ENCODE data around the gene CATSPERD.

The CATSPERD gene

DNA sequence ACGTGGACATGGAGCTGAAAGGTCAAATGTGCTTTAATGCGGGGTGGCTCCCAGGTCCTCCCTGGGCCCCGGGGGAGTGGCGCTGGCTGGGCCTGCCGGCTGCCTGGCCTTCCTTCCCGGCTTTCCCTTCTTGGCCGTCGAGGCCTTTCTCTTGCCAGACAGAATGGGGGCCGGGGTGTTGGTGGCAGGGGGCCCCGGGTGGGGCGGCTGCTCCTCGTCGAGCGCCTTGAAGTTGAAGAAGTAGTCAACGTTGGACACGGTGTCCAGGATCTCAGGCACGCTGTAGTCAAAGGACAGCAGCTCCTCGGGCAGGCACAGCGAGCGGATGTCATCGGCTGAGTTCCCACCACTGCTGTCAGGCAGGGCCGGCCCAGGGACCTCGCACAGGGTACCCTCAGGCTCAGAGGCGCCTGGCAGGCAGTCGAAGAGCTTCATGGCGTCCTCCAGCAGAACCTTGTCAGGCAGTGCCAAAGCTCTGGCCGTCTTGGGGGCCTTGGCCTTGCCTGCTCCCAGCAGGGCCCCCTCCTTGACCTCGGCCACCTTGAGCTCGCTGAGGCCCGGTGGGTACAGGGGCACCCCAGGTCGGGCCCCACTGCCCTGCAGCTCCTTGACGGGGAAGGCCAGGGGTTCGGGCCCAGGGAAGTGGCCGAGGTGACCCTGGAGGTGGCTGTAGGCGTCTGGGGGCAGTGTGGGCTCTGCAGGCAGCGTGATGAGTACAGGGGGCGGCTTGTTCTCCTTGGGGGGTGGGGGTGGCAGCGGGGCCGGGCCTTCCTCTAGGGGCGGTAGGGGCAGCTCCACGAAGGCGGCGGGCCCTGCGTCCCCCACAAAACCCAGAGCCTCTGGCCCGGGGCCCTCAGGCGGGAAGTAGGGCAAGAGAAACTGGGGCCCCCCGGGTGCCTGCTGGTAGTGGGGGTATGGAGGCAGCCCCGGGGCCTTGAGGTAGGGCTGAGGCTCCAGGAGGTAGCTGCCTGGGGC lies 62.8 kb downstream of the CATSPERD start:
- no peak for DNase-seq (ENCODE audit: low read depth in 1 of 2, low spot score in 1 of 2)
- in situ Hi-C loops (cut with HindIII; ENCODE audit: low pct_unique_long_range_greater_than_20kb, low sequenced_read_pairs): no loop called here

DNA sequence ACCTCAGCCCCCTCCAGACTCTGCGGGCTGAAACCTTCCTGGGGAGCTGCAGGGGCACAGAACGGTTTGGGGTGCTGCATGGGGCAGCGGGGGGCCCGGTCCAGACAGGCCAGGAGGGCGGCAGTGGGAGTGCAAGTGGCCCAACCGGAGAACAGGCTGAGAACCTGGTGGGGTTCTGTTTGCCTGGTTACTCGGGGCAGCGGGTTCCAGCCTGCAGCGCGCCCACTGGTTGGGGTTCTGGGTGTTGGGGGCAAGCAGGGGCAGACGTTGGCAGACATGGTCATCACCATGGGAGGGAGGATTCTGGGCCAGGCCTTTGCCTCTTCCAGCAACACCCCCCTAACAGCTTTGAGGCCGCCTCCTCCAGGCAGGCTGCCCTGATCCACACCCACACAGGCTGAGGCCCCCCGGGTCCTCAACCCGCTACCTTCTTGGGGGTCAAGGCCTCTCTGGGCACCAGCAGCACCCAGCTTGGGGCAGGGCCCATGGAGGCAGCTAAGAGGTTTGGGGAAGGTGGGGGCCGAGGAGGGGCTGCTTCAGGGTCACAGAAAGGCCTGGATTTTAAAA lies 64.2 kb downstream of the CATSPERD start, which contains the start of gene PRR22:
Gene PRR22 (minus strand): TSS at position 166 of the 567 bp plus-strand sequence. CDS start 86 bp downstream, at position 80.
- DNase-seq (ENCODE audit: low read depth in 1 of 2, low spot score in 1 of 2): no peak
- TF ChIP-seq JUND (IDR thresholded peaks at IDR 0.05; ENCODE audit: low read depth): no peak
- in situ Hi-C loops (cut with HindIII; ENCODE audit: low pct_unique_long_range_greater_than_20kb, low sequenced_read_pairs): no loop called here

More for the DNA sequence above, 62.8 kb downstream of the CATSPERD start:
- TF ChIP-seq JUND (IDR thresholded peaks at IDR 0.05; ENCODE audit: low read depth): no peak

DNA sequence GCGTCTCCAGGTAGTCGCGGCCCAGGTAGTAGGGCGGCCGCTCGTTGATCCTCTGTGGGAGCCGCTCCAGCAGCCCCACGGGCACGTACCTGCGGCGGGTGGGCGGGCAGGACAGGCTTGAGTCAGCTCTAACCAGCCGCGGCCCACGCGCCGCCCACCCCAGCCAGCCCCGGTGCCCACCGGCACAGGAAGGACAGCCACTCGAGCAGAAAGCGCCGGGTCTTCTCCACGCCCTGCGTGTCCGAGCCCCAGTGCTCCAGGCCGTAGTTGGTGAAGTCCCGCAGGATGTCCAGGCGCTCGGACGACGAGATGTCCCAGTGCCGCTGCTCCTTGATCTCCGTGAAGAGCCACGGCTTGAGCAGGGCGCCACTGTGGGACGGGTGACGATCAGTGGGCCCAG lies 65.0 kb downstream of the CATSPERD start:
- in situ Hi-C loops (cut with HindIII; ENCODE audit: low pct_unique_long_range_greater_than_20kb, low sequenced_read_pairs): no loop called here
- no peak for TF ChIP-seq JUND (IDR thresholded peaks at IDR 0.05; ENCODE audit: low read depth)
- DNase-seq (ENCODE audit: low read depth in 1 of 2, low spot score in 1 of 2): no peak

GRCh38 chr19:5786593-5787408 lies 66.4 kb downstream of the CATSPERD start:
- in situ Hi-C loops (cut with HindIII; ENCODE audit: low pct_unique_long_range_greater_than_20kb, low sequenced_read_pairs): no loop called here
- TF ChIP-seq JUND (IDR thresholded peaks at IDR 0.05; ENCODE audit: low read depth): no peak
- DNase-seq (ENCODE audit: low read depth in 1 of 2, low spot score in 1 of 2): no peak

DNA sequence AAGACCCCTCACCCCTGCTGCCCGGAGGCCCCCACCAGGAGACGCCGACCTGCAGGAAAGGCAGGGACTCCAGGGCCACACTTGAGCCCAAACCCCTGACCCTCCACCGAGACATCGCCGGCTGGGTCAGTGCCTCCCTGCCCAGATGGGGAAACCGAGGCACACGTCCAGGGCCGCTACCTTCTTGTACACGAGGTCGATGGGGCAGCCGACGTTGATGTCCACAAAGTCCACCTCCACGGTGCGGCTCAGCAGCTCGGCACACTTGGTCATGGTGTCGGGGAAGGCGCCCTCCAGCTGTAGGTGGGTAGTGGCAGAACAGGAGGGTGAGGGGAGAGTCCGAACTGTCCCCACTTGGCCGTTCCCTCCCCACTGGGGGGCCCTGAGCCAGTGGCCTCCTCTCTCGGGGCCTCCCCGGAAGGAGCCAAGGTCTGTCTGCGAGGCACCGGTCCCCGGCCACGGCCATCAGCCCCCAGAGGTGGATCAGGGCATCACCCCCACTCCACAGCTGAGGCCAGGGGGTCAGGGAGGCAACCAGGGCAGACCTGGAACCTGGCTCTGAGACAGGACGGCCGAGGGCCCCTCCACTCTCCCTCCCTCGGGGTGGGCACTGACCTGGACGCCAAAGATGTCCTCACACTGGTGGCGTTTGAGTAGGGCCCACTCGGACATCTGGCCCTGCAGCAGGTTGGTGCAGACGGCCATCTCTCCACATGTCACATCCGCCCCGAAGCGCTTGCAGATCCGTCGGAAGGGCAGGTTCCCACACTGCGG lies 67.2 kb downstream of the CATSPERD start:
- in situ Hi-C loops (cut with HindIII; ENCODE audit: low pct_unique_long_range_greater_than_20kb, low sequenced_read_pairs): no loop called here
- no peak for TF ChIP-seq JUND (IDR thresholded peaks at IDR 0.05; ENCODE audit: low read depth)
- DNase-seq (ENCODE audit: low read depth in 1 of 2, low spot score in 1 of 2): no peak

DNA sequence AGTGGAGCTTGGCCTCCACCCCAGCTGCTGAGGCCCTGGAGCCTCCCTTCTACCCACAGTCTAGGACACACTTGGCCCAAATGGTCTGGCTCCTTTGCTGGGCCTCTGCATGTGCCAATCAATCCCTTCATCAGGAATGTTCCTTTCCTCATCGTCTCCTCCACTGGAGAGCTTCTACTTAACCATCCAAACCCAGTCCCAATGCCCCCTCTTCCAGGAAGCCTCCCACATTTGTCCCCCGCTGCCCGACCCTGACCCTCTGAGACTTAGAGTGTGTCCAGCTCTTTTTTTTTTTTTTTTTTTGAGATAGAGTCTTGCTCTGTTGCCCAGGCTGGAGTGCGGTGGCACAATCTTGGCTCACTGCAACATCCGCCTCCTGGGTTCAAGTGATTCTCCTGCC lies 68.0 kb downstream of the CATSPERD start:
- in situ Hi-C loops (cut with HindIII; ENCODE audit: low pct_unique_long_range_greater_than_20kb, low sequenced_read_pairs): no loop called here
- TF ChIP-seq JUND (IDR thresholded peaks at IDR 0.05; ENCODE audit: low read depth): no peak

DNA sequence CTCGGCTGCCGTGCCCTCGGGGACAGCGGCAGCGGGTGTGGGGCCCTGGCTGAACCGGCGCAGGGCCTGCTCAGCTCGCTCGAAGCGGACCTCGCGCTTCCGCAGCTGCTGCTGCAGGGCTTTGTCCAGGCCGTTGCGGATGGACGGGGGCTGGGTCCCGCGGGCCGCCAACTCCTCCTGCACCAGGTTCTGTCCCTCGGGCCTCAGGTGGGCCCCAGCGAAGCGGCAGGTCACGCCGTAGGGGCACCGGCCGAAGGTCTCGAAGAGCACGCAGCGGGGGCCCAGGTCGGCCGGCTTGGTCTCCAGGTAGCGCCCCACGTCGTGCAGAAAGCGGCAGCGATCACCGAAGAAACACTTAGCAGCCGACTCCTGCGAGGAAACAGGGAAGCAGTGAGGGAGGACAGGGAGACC lies 68.9 kb downstream of the CATSPERD start:
- in situ Hi-C loops (cut with HindIII; ENCODE audit: low pct_unique_long_range_greater_than_20kb, low sequenced_read_pairs): no loop called here
- DNase-seq (ENCODE audit: low read depth in 1 of 2, low spot score in 1 of 2): no peak
- TF ChIP-seq JUND (IDR thresholded peaks at IDR 0.05; ENCODE audit: low read depth): no peak

More for the DNA sequence above, 68.0 kb downstream of the CATSPERD start:
- no peak for DNase-seq (ENCODE audit: low read depth in 1 of 2, low spot score in 1 of 2)

GRCh38 chr19:5789886-5790558 lies 69.6 kb downstream of the CATSPERD start:
- TF ChIP-seq JUND (IDR thresholded peaks at IDR 0.05; ENCODE audit: low read depth): no peak
- in situ Hi-C loops (cut with HindIII; ENCODE audit: low pct_unique_long_range_greater_than_20kb, low sequenced_read_pairs): no loop called here
- DNase-seq (ENCODE audit: low read depth in 1 of 2, low spot score in 1 of 2): no peak

DNA sequence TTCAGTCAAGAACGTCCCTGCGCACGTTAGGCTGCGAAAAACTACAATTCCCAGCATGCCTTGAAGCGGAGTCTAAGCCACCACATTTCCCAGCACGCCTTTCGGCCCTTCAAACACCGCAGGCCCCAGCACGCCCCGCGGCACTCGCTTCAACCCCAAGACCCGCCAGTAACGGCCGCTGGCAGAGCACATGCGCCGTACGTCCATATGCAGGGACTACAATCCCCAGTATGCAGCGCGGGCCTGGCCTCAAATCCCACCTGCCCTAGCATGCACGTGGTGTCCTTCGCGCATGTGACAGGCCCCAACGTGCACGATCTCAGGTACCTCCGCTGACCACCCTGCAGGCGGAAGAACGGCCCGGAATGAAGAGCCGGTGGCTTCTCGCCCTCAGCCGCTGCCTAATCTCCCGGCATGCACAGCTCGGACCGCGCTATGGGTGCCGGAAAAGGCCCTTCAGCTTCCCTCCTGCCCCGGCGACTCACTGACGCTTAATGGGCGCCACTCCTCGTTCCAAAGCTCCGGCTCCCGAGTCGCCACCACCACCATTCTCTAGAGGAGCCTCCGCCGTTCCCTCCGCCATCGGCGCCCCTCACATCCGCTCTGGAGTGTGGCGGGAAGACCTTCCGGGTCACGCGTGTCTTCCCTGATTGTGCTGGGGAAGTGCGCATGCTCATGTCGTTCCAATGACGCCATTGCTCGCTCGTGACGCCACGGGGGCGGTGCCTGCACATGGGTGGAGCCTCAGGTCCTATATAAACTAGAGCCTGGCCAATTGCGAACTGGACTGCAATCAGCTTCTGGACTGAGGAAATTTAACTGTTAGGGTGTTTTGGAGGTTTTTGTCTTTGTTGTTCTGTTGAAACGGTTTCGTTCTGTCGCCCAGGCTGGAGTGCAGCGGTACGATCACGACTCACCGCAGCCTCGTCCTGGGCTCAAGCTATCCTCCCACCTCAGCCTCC lies 70.4 kb downstream of the CATSPERD start, which contains the start of gene DUS3L:
Gene DUS3L (minus strand): TSS at position 605 of the 962 bp plus-strand sequence. CDS start 22 bp downstream, at position 583.
- in situ Hi-C loops (cut with HindIII; ENCODE audit: low pct_unique_long_range_greater_than_20kb, low sequenced_read_pairs): no loop called here

GRCh38 chr19:5792224-5792623 lies 71.8 kb downstream of the CATSPERD start:
- no peak for DNase-seq (ENCODE audit: low read depth in 1 of 2, low spot score in 1 of 2)
- in situ Hi-C loops (cut with HindIII; ENCODE audit: low pct_unique_long_range_greater_than_20kb, low sequenced_read_pairs): no loop called here
- no peak for TF ChIP-seq JUND (IDR thresholded peaks at IDR 0.05; ENCODE audit: low read depth)

More for the DNA sequence above, 70.4 kb downstream of the CATSPERD start, which contains the start of gene DUS3L:
- no peak for TF ChIP-seq JUND (IDR thresholded peaks at IDR 0.05; ENCODE audit: low read depth)
- DNase-seq (ENCODE audit: low read depth in 1 of 2, low spot score in 1 of 2): peak; percentile 98

Measured in T47D (cell line).